Kidney epithelial cell (primary cell): ENCODE results near the gene THSD7A. TPM values are rescaled to one million over a fixed set of nuclear protein-coding genes. Genes with fewer than 3 reads are reported as not detected.

Experiments used
- DNase-seq: peaks from one replicate; pipeline ENCODE4 v3.0.0-alpha.2; 2010; ENCODE audit warnings: low read depth
- H3K27me3 ChIP-seq: 2 replicates; pipeline ENCODE4 v1.6.0; 2011; ENCODE audit warnings: low read length; ENCODE audit not compliant: control insufficient read depth, insufficient read depth
- H3K36me3 ChIP-seq: 2 replicates; pipeline ENCODE4 v1.5.1; 2011; ENCODE audit warnings: low read length; ENCODE audit not compliant: control insufficient read depth, insufficient read depth
- H3K4me3 ChIP-seq: 2 replicates; pipeline ENCODE4 v1.5.1; 2011; ENCODE audit warnings: low read depth, mild to moderate bottlenecking, control low read depth, low read length
- total RNA-seq: library from RNA; depleted of rRNA; stranded (reverse); fragments of >200 nt; gene quantifications from 2 replicates; pipeline ENCODE4 v1.2.3, GENCODE V29; 2015
- TF ChIP-seq, protein P1 (sequence below): IDR thresholded peaks from 2 replicates; pipeline ENCODE4 v1.5.1; 2011; ENCODE audit warnings: mild to moderate bottlenecking, moderate library complexity, low read length, control low read depth, inconsistent platforms; ENCODE audit not compliant: insufficient read depth, poor library complexity, severe bottlenecking

THSD7A gene
- total RNA-seq, 1 donor from 2014 or later = 27.3 TPM

DNA sequence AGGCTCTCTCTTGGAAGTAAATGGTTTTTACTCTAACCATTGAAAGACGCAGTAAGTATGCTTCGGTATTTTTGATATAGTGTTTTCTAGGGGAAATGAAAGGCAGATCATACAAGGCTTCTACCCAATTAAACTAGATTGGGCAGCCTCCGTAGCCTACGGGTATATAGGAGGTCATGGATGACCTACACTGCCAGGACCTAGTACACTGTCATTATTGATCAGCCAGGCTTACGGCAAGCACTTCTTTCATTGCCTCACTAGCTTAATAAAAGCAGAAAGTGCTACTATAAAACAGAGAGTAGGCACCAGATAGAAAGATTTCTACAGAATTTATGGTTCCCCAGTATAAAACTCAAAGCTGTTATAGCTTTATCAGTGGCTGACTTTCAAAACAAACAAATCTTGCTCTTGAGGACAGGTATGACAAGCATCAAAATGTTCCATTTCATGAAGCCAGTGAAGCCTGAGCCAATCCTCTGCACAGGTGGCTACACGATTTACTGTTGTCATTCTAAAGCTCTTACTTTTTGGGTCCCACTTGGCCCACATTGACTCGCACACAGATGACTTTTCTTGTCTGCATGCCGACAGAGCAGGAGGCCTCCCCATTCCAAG, 358.1 kb downstream of the THSD7A start:
- no peaks in the 10 kb centered on the region for H3K27me3 ChIP-seq
- TF ChIP-seq, protein P1, sequence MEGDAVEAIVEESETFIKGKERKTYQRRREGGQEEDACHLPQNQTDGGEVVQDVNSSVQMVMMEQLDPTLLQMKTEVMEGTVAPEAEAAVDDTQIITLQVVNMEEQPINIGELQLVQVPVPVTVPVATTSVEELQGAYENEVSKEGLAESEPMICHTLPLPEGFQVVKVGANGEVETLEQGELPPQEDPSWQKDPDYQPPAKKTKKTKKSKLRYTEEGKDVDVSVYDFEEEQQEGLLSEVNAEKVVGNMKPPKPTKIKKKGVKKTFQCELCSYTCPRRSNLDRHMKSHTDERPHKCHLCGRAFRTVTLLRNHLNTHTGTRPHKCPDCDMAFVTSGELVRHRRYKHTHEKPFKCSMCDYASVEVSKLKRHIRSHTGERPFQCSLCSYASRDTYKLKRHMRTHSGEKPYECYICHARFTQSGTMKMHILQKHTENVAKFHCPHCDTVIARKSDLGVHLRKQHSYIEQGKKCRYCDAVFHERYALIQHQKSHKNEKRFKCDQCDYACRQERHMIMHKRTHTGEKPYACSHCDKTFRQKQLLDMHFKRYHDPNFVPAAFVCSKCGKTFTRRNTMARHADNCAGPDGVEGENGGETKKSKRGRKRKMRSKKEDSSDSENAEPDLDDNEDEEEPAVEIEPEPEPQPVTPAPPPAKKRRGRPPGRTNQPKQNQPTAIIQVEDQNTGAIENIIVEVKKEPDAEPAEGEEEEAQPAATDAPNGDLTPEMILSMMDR = no peak
- no peak overlapping the region for H3K4me3 ChIP-seq
- DNase-seq = no peak
- H3K36me3 ChIP-seq = no peaks in the 10 kb centered on the region

DNA sequence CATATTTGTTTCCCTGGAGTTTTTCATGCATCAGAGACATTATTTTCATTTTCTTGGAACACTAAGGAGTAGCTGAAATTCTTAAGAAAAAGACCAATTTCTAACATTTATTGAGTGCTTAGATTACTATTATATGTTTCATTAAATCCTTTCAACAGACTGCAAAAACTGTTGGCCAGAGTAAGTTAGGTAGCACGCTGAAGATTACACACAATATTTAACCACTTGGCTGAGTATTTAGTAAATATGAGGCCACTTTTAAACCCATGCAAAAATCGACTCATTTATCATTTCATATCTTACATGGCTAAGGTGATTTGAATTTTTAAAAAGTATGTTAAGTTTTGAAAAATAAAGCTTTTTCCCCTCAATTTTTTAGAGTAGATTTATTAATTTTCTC, 358.8 kb downstream of the THSD7A start:
- Histone ChIP-seq H3K27me3 (no peaks in the 10 kb centered on the region), H3K4me3 (no peak overlapping the region), H3K36me3 (no peaks in the 10 kb centered on the region)
- DNase-seq = no peak
- TF ChIP-seq, protein P1 = no peak

DNA sequence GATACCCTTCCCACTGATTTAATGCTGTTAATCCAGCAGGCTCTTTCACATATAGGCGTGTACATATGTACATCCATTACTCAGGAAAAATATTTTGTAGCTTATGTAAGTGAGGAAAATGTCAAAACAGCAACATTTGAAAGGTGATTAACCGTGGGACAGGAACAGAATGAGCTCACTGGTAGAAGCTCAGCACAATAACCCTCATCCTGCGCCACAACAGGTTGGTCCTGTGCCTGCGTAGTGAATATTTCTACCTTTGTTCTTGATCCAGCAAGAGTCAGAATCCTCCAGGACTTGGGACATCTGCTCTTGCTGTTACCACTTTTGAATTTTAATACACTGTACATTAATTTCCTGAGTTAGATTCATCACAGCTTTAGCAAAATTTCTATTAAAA, 359.4 kb downstream of the THSD7A start:
- H3K36me3 ChIP-seq = no peaks in the 10 kb centered on the region
- H3K27me3 ChIP-seq = no peaks in the 10 kb centered on the region
- no peak overlapping the region for H3K4me3 ChIP-seq
- TF ChIP-seq, protein P1 = no peak
- no peak for DNase-seq

DNA sequence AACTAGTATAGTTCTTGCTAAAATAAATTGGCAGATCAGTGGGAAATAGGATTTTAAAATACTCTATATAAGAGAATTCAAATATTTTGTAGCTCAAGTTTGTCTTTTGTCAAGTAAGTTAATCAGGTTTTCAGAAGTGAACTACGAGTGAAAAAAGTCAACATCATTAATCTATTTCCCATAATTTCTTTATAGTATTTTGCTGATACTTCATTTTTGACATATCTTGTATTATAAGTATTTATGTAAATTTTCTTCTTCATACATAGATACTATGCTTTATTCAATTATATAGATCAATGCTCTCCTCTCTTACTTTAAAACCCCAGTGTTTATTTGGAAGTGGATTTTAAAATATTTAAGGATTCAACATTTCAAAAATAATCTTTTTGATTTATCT, 360.7 kb downstream of the THSD7A start:
- H3K36me3 ChIP-seq = no peaks in the 10 kb centered on the region
- TF ChIP-seq, protein P1 = no peak

DNA sequence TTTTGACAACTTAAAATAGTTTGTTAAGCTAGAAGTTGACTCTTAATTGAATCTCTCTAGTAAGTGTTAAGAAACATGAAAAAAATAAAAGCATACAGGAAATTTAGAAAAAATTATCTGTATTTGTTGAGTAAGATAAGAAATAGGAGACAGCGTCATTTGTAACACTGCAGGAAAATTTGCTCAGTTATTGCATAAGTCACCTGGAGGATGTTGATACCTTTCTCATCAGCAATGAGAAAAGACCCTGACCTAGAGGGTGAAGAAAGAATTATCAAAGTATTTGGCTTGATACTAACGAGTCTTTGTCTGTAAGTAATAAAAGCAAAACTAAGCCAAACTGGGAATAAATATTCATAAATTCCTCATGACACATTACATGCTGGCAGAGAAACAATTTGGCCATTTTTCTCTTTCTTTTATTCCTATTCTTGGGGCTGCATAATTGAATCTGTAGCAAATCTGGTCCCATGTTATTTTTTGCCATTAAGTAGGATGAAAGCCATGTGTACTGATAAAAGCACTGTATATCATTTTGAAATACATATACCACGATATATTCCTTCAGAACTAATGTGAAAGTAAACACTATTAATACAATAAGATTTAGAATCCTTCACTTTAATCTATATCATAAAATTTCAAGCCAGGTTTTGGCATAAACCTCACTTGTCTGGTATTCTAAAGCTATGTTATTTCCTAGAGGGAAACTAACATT, 362.8 kb downstream of the THSD7A start:
- Histone ChIP-seq H3K27me3 (no peaks in the 10 kb centered on the region), H3K36me3 (no peaks in the 10 kb centered on the region), H3K4me3 (no peak overlapping the region)
- TF ChIP-seq, protein P1 = no peak
- DNase-seq = no peak

More for the DNA sequence above, 360.7 kb downstream of the THSD7A start:
- no peaks in the 10 kb centered on the region for H3K27me3 ChIP-seq
- H3K4me3 ChIP-seq = no peak overlapping the region
- no peak for DNase-seq

DNA sequence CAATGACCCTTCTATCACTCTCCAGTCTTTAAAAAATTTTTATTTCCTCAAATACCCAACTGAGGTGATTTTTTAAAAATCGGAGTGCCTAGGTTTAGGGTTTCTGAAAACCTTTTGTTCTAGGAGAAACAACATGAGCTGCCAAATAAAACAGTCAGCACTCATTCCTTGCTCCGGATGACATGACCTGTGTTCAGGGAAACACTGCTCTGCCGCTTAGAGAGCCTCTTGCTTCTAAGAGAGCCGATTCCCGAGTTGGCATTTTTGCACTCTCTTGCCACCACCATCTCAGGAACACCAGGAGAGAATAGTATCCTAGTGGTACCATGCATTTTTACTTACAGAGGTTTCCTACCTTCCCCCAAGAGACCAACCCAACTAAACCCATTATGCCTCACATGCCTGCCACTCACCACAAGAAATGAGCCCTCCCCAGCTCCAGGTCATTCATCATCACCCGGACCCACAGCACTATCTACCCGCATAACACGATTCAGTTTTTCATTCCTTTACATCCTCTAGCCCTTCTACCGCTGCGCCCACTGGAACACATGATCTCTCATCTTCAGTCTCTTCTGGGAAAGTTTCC, 365.4 kb downstream of the THSD7A start:
- Histone ChIP-seq H3K36me3 (no peaks in the 10 kb centered on the region), H3K4me3 (no peak overlapping the region), H3K27me3 (no peaks in the 10 kb centered on the region)
- DNase-seq = no peak
- TF ChIP-seq, protein P1 = no peak
